Retinal pigment epithelial cell (primary cell): Measurements from ENCODE around the gene FAM200C.

Experiments used
- DNase-seq: peaks from one replicate; pipeline ENCODE4 v3.0.0-alpha.2; 2010; ENCODE audit warnings: low read depth
- H3K4me3 ChIP-seq: 2 replicates; pipeline ENCODE4 v1.5.1; 2011; ENCODE audit warnings: mild to moderate bottlenecking, low read length, control low read depth, moderate library complexity
- TF ChIP-seq, protein P1 (sequence below): conservative IDR thresholded peaks from 2 replicates; pipeline ENCODE4 v1.5.1; 2011; ENCODE audit warnings: low read depth, low read length, control low read depth, inconsistent platforms

FAM200C gene

DNA sequence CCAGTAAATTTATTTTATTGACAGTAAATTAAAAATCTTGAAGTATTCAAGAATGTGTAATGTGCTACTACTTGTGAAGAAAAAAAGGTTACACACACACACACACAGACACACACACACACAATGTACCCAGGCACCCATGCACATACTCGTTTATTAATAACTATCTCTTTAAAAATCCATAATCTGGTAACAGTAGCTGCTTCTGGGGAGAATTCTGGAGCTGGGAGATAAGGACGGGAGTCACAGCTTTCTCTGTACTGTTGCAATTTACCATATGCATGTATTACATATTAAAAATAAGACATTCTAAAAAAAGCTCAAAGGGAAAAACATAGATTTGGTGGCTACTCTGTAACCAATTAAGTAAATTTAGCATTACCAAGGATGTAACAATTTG, 21.5 kb downstream of the FAM200C start:
- H3K4me3 ChIP-seq: no peak overlapping the region
- TF ChIP-seq, protein P1, sequence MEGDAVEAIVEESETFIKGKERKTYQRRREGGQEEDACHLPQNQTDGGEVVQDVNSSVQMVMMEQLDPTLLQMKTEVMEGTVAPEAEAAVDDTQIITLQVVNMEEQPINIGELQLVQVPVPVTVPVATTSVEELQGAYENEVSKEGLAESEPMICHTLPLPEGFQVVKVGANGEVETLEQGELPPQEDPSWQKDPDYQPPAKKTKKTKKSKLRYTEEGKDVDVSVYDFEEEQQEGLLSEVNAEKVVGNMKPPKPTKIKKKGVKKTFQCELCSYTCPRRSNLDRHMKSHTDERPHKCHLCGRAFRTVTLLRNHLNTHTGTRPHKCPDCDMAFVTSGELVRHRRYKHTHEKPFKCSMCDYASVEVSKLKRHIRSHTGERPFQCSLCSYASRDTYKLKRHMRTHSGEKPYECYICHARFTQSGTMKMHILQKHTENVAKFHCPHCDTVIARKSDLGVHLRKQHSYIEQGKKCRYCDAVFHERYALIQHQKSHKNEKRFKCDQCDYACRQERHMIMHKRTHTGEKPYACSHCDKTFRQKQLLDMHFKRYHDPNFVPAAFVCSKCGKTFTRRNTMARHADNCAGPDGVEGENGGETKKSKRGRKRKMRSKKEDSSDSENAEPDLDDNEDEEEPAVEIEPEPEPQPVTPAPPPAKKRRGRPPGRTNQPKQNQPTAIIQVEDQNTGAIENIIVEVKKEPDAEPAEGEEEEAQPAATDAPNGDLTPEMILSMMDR: no peak
- no peak for DNase-seq

DNA sequence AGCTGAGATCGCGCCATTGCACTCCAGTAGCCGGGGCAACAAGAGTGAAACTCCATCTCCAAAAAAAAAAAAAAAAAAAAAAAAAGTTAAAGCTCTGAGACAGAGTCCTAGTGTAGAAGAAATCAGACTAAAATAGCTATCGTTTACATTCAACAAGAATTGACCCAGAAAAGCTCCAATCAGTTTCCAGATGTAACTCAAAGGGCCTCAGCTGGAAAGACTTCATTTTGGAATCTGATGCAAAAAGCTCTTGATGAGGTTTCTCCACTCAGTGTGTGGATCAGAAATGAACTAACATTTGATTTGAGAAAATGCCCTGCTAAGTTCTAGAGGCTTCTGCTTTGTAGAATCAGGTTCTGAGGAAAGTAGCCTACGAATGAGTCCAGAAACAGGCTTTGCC, 22.2 kb downstream of the FAM200C start:
- TF ChIP-seq, protein P1: no peak
- no peak for DNase-seq
- H3K4me3 ChIP-seq: no peak overlapping the region

DNA sequence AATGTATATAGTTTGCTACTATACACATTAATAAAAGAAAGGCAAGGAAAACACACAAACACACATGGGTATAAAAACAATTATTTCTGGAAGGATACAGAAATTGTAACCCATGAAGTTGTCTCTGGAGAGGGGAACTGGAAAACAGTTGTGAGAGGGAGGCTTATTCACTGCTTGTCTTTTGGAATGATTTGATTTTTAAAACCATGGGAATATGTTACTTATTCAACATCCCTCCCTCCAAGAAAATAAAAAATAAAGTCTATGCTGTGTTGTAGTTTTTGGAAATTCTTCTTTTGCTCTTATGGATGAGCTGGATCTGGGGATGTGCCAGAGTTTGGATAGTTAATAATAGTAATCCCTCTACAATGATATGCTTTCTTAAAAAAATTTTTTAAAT, 23.4 kb downstream of the FAM200C start:
- DNase-seq: no peak
- TF ChIP-seq, protein P1: no peak
- no peak overlapping the region for H3K4me3 ChIP-seq

DNA sequence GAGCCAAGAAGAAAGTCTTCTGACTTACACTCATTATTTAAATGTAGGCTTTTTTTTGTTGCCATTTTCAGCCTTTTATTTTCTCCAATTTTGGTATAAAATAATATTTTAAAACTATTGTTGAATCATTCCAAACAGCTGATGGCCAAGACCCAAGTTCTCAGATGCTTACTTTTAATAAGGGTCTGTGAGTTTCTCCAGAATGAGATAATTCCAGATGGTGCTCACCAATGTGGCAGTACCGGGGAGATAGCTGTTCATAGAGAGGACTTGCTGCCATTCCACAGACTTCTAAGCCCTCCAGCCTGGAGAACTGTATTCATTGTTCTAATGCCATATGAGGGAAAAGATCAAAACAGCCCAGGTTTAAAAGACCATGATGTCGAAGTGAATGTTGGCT, 24.2 kb downstream of the FAM200C start:
- no peak for DNase-seq
- TF ChIP-seq, protein P1: no peak
- no peak overlapping the region for H3K4me3 ChIP-seq

DNA sequence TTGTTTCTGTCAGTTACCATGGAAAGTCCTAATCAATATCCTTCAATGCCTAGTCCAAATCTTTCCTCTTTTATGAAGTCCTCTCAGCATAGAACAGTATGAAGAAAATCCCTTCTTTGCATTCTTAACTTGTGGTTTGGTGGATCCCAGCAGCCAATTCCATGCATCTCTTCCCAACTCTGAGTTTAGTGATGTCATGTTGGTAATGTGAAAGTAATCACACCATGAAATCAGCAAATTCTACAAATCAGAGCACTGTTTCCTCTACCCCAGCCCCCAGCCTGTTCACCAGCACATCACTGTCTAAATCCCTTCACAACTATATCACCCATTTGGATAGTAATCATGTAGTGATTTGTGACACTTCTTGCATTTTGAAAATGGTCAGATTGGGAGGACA, 24.7 kb downstream of the FAM200C start:
- H3K4me3 ChIP-seq: no peak overlapping the region
- DNase-seq: no peak
- TF ChIP-seq, protein P1: no peak

DNA sequence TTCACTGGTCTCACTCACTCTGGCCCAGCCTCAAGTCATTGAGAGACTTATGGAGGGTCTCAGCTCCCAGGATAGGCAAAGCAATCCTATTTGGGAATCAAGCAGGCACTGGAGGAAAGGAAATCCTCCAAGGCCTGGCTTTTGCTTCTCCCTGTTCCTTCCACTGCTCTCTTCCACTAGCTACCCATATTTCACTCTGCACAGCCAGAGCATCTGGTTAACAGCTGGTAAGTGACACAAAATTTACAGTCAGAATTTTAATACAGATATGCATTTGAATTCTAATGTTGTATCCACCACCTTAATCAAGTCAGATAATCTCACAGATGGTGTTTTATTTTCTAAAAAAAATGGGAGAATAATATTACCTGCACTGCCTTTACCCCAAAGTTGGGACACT, 28.6 kb downstream of the FAM200C start:
- no peak overlapping the region for H3K4me3 ChIP-seq
- TF ChIP-seq, protein P1: no peak
- no peak for DNase-seq

DNA sequence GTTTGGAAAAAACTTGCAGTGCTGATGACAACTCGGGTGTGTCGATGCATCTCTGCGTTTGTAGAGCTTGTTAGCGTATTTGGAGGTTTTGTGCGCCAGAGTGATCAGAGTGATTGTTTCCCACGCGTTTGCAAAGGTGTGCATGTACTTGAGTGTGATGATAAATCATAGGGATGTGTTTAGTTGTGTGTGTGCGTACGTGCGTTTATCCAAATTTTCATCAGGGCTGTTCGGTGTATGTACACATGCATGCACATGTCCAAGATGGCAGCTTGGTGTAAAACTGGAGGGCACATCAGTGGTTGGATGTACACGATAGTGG, 29.2 kb downstream of the FAM200C start:
- no peak for DNase-seq
- peak overlapping the region; percentile 42 for H3K4me3 ChIP-seq
- TF ChIP-seq, protein P1: no peak
